HG02571 (cell line): ENCODE measurements around the gene CFAP100.

ENCODE experiments used
- ATAC-seq: cut with Tn5 transposase; IDR thresholded peaks from one replicate; pipeline ENCODE4 v1.9.1; 2021; ENCODE audit warnings: mild to moderate bottlenecking, moderate library complexity; ENCODE audit not compliant: unreplicated experiment

The CFAP100 gene

DNA sequence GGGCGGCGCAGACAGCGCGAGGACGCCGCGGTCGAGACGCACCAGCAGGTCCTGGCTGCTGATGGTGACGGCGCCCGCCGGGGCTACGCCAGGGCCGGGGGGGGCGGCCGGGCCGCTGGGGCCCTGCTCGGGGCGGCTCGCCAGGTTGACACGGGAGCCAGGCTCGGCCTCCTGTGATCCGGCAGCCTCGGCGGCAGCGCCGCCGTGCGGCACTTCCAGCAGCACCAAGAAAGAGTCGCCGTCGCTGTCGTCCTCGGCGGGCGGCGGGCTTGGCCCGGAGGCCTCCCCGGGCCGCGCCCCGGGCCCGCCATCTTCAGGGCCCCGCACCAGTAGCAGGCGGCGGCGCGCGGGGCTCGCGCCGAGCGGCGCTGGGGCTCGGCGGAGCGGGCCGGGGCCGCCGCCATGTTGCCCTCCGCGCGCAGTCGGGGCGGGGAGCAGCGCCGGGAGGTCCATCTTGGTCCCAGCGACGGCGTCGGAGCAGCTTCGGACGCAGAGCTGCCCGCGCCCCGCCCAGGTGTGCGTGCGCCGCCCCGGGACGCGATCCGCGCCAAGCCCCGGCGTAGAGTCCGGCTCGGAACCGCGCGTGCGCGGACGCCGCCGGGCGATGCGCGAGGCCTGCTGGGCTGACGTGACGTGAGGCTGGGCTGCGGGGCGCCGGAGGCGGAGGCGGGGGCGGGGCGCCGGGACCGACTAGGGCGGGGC, 80.9 kb downstream of the CFAP100 start, which contains the start of gene ZXDC:
Gene ZXDC, minus strand, starts transcription at position 479 of the 702 bp plus-strand sequence. Its CDS starts 26 bp downstream, at position 453.
- ATAC-seq = peak; percentile 85

DNA sequence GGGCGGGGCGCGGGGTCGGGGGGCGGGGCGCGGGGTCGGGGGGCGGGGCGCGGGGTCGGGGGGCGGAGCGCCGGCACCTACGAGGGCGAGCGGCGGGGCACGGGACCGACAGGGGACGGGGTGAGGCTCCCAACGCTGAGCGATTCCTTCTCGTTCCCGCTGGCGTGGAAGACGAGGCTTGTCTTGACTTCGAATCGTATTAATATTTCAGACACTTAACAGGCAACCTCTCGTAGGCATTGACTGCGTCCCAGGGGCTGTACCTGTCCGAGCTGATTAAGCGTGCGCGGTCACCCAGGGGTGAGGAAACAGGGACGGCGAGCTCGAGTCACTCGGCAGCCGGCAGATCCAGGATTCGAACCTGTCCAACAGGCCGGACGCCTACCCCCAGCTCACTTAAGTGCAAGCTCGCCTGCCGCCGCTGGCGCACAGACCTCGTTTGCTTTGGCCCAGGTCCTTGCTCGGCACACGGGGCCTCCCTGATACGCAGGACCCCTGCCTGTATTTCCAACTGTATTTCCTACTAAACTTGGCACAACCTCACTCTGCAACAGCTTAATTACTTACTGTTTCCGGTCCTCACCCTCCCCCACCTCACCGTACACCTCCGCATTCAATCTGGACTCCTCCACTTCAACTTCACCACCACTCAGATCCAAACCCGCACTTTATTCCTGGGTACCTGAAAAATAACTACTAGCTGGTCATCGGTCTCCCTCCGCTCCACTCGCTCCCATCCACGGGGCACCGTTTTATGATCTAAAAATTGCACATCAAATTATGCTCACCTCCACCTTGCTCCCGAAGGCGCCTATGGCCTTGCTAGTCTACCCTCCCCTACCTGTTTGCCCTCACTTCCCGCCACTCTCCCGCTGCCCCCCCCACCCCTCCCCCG, 81.7 kb downstream of the CFAP100 start:
- peak; percentile 18 for ATAC-seq

DNA sequence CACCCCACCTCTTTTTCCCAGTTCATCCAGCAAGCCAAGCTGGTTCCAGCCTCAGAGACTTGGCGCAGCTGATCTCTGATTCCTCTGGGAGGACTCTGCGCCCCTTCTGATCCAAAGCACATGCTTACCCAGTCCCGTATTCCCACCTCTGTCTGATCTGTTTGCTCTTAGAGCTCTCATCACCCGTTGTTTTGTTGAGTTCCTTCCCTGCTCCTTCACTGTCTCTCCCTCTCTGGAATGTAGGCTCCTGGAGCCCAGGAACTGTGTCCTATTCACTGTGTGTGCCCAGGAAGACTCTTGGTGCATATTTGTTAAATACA, 82.3 kb downstream of the CFAP100 start:
- ATAC-seq = no peak

DNA sequence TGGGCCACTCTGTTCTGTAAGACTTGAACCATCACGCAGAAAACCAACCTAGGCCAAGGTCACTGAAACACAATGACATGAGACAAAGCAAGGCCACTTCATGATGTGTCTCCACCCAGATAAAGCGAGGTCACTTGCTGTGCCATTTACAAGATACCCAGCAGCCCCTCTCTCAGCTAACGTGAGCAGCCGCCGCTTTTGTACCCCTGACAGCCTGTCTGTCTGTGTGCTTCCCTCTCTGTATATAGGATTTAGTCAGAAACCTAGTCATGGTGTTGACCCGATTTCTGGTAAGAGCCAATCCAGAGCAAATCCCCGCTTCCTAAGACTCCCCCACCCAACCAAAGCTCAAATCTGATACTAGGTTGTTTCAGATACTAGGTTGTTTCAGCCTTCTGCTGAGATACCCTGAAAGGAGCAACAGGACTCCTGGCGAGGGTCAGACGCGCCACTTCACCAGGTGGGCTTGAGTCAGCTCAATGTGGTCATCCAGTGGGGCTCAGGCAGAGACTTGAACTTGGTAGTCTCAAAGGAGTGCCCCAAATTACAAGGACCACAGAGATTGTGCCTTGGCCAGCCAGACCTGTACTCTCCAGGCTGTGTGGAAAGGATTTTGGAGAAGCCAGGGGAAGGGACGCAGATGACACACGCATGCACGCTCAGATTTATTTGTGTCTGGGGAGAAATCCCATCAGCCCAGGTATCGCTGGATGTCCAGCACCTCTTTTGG, 84.0 kb downstream of the CFAP100 start:
- ATAC-seq = no peak

DNA sequence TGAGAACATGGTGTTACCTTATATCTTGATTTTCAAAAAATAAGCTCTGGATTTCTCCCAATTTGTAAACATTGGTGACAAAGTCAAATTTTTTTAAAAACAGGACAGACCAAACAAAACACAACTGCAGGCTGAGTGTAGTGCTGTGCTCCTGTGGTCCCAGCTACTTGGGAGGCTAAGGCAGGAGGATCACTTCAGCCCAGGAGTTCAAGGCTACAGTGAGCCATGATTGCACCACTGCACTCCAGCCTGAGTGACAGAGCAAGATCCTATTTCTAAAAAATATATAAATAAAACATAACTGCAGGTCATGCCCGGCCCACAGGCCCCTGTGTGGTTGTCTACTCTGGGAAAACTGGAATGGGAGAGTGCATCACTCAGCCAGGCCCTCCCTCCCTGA, 84.9 kb downstream of the CFAP100 start:
- ATAC-seq = no peak

DNA sequence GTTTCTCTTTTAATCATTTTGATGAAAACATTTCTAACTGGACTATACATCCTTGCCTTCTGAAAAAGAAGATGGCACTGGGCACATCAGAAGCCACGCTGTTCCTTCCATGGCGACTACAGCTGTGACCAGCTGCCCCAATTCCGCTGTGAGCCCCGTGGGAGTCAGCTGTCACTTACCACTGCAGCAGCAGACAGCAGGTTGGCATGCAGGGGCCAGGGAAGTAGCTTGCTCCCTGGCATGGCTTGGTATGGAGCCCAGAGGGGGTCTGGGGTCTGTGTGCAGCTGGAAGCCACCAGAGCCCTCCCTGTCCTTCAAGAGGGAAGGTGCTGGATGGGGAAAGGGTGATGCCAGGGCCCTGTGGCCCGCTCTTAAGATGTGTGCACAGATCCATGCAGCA, 85.5 kb downstream of the CFAP100 start:
- ATAC-seq = no peak

DNA sequence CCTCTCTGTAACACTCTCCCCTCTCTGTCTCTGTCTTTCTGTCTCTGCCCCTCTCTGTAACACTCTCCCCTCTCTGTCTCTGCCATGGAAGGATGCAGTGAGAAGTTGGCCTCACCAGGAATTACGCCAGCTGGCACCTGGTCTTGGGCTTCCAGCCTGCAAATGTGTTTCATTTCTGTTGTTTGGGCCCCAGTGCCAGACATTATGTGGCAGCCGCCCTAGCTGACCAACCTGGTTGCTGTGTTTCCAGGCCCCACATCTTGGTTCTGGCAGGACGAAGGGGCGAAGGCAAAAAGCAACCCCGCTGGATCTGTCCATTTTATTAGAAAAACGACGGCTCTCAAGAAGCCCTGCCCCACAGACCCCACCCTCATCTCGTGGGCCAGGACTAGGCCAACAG, 86.2 kb downstream of the CFAP100 start:
- ATAC-seq = no peak

DNA sequence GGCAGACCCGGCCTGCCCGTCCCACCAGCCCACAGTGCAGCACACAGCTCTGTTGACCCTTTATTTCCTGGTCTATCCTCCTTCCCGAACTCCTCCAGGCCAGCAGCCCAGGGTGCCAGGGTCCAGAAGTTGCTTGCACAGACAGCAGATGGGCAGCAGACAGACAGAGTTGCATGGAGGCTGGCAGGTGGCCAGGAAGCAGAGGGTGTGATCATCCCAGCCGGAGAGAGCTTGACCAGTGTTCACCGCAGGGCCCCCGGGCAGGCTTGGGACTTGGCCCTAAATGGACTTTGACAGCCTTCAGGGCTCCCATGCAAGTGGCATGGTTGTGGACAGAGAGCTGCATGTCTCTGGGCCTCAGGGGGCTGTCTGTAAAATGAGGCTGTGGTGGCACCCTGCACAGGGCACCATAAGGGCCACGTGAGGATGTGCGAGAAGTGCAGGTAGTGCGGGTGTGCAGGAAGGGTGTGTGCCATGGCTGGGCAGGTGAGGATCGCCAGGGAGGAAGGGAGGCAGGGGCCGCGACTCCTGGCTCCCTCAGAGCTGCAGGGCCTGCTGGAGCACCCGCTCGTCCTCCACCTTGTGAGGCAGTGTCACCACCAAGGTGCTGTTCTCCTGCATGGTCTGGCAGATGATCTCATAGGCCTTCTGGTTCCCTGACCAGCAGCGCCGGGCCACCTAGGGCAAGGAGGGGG, 87.2 kb downstream of the CFAP100 start:
- ATAC-seq = no peak

DNA sequence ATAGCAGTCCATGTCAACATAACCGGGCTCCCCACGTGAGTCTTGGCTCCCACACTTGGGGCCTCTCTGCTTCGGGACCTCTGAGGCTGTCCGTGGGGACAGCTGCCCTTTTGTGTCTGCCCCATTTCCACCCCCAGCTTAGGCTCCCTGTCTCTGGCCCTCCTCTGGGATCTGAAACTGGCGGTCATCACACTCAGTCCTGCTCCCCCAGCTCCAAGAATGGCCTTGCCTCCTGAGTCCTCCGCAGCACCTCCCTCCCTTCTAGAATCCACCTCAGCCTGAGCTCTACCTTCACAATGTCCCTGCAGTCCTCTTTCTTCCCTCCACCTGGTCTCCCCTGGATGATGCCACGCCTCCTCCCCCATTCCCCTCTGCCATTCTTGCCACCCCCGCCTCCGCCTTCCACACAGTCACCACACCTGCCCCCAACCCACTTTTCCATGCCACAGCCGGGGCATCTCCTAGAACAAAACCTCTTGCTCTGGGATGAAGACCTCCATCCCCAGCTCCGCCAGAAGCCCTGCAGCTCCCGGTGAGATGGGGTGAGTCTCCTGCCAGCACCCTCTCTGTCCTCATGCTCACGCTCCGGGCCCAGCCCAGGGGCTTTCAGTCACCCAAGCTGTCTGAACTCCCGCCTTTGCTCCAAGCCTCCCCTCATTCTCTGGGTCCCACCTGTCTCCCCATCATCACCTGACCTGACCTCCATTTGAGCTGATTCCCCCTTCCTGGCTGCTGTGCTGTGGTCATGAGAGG, 88.0 kb downstream of the CFAP100 start:
- no peak for ATAC-seq

DNA sequence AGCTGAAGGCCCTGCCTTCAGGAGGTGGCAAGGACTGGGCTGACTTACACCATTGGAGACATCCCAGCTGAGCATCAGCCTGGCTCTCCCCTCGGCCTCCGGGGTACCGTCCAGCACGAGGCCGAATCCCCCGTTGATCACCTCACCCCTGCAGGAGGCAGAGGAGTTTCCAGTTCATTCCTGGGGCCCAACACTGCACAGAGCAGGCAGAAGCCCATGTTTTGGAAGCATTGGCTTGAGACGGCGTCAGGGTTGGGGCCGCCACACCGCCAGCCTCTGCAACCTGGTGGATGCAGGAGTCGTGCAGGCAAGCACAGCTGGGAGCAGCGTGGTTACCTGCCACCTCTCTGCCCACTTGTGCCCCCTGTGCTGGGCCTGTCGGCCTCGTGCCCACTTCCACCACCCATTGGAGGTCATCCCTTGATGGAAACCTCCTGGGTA, 88.6 kb downstream of the CFAP100 start:
- ATAC-seq = no peak

DNA sequence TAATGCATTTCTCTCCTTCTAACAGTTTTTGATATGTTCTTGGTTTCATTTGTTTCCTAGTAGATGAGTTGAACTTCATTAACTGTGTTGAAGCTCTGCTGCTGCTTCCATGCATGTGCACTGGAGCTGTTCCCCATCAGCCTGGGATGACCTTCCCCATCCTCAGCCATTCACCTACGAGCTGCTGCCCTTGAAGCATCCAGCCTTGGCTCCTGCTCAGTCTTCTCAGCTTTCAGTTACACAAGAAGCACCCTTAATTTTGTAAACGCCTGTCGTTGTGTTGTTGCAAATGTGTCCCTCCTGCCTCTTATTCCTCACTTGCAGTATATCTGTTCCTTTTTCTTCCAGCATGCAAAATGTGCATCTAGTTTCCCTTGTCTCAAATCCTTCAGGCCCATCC, 89.4 kb downstream of the CFAP100 start:
- no peak for ATAC-seq

DNA sequence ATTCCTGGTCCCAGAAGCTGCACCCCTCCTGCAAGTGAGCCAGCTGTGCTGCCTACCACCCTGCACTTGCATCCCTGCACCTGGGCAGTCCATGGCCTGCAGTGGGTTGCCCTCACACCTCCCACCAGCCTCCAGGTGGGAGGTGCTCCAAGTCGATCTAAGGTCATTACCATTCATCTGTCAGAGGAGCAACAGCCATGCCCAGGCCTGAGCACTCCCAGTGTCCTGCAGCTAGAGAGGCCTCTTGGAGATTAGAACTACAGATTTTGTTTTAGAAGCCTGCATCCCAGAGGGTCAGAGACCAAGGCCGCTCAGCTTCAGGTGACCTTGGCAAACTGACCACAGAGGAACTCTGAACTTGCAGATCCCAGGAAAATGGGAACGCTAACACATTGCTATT, 90.0 kb downstream of the CFAP100 start:
- ATAC-seq = no peak

DNA sequence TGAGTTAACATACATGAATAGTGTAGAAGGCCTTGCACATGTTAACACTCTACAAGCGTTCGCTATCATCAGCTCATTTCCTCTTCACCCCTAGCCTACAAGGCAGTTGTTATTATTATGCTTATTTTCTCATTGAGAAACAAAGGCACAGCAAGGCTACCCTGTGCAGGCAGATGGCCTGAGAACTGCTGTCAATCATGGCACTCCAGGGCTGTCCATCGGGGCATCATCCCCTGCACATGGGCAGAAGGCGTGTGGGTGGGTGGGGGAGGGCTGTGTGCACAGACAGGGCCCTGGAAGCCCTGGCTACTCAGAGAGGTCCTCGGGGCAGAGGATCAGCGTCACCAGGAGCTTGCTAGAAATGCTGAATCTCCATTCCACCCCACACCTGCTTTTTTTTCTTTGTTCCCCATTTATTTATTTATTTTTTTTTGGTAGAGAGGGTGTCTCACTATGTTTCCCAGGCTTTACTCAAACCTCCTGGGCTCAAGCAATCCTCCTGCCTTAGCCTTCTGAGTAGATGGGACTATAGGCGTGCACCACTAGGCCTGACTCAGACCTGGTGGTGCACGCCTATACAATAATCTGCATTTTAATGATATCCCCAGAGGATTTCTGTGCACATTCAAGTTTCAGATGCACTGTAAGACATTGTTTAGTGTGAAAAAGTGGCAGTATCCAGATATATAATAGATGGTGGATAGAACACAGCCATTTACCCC, 90.6 kb downstream of the CFAP100 start:
- no peak for ATAC-seq

DNA sequence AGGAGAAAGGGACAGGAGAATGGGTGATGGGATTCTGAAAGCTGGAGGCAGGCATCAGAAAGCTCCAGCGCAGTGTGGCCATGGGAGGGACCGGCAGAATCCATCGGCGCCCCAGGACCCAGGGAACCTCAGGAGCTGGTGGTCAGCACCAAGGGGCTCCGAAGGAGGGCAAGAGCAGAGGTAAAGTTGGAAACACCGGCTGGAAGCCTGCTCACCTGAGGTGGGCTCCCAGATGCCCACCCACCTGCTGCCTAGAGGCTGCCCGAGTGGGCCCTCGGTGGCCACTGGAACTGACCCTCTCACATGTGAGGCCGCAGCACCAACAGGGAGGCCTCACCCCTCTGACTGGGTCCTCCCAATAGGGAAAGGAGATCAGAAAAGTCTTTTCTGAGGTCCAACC, 91.2 kb downstream of the CFAP100 start:
- no peak for ATAC-seq
